AG04449 (cell line): ENCODE data around the gene SLC7A8.

Source experiments
- CTCF ChIA-PET: fragments of 350-600 bp; formaldehyde crosslinking; extraction: SDS; loops from one replicate; lab custom pipeline; 2021; ENCODE audit warnings: antibody characterized with exemption; lab: Yijun Ruan, JAX
- POLR2A ChIA-PET: fragments of 400-600, 350-600 bp; formaldehyde crosslinking; extraction: SDS; loops from one replicate; lab custom pipeline; 2020; ENCODE audit warnings: antibody characterized with exemption, inconsistent platforms; lab: Yijun Ruan, JAX
- DNase-seq: peaks from one replicate; pipeline ENCODE4 v3.0.0-alpha.2; 2010; ENCODE audit warnings: low read depth, low spot score
- H3K4me3 ChIP-seq: 2 replicates; pipeline ENCODE4 v1.5.1; 2011; ENCODE audit warnings: low read depth, mild to moderate bottlenecking, control low read depth, low read length
- CTCF ChIP-seq: IDR thresholded peaks from one replicate; pipeline ENCODE4 v1.5.1; 2011; ENCODE audit warnings: mild to moderate bottlenecking, moderate library complexity, low read length, control low read depth, inconsistent platforms; ENCODE audit not compliant: insufficient read depth; ENCODE audit errors: missing control alignments

SLC7A8 gene

DNA sequence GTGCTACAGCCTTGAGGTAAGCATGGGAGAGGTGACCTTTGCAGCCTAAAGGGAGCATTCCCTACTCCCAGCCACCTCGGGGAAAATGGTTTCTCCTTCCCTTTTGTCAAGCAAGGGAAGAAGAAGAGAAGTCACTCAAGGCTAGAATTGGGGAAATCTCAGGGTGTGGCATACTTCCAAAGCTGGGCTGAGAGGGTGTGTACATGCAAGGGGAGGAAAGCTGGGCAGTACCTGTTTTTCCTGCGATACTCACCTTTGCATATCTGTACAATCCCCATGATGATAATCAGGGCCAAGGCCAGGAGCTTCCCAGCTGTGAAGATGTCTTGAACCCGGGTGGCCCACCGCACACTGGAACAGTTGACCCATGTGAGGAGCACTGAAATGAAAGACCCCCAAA, 40.6 kb downstream of the SLC7A8 start:
- POLR2A ChIA-PET = no interaction called here
- no peak for TF ChIP-seq CTCF
- CTCF ChIA-PET = interaction anchor here (1.0 to 6.9 kb wide), 8 partner anchors 8 to 71 kb away, joined by 3 to 64 read pairs (median 4); partner anchors contain the start of gene CEBPE
- no peak overlapping the region for H3K4me3 ChIP-seq
- DNase-seq = no peak

- ChIA-PET CTCF (interaction anchor here (1.0 to 6.9 kb wide), 6 partner anchors 9 to 70 kb away, joined by 3 to 64 read pairs (median 5); partner anchors contain the start of gene CEBPE), POLR2A (no interaction called here)
- no peak overlapping the region for H3K4me3 ChIP-seq
- DNase-seq = no peak
- TF ChIP-seq CTCF = no peak
These were observed 41.6 kb downstream of the SLC7A8 start for GRCh38 chr14:23141706-23142444.

DNA sequence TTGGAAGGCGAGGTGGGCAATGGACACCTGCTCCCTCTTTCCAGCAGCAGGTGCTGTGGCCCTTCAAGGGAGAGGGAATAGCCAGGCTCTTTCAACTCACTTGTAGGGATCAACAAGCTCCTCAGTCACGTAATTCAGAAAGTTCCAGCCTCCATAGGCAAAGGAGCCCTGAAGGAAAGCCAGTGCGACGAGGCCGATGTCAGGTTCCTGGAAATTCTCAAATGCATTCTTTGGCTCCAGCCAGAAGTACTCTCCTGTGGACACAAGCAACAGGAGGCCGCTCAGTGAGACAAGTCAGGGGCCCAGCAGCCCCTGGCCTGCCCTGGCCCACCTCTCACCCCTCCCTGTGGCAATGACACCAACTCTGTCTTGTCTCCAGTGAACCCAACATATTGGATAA, 43.1 kb downstream of the SLC7A8 start:
- ChIA-PET POLR2A (no interaction called here), CTCF (interaction anchor here (1.2 to 6.9 kb wide), 3 partner anchors 9 to 47 kb away, joined by 3 to 64 read pairs (median 13); partner anchors contain the start of gene CEBPE)
- TF ChIP-seq CTCF = no peak
- DNase-seq = no peak
- no peak overlapping the region for H3K4me3 ChIP-seq

DNA sequence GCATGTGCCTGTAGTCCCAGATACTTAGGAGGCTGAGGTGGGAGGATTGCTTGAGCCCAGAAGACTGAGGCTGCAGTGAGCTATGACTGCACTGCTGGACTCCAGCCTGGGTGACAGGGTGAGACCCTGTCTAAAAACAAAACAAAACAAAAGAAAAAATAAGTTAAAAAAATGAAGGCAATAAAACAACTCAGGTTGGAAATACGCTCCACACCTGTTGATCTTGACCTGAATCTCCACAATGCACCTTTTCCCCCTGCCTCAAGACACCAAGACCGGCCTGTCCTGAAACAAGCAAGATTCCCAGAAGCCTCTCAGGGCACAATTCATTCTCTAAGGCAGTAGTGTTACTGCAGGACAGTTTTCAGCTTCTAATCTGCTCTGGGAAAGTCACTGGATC, 43.6 kb downstream of the SLC7A8 start:
- TF ChIP-seq CTCF = no peak
- no peak overlapping the region for H3K4me3 ChIP-seq
- ChIA-PET POLR2A (no interaction called here), CTCF (interaction anchor here (1.2 to 6.9 kb wide), 3 partner anchors 10 to 47 kb away, joined by 3 to 64 read pairs (median 13); partner anchors contain the start of gene CEBPE)
- DNase-seq = no peak

DNA sequence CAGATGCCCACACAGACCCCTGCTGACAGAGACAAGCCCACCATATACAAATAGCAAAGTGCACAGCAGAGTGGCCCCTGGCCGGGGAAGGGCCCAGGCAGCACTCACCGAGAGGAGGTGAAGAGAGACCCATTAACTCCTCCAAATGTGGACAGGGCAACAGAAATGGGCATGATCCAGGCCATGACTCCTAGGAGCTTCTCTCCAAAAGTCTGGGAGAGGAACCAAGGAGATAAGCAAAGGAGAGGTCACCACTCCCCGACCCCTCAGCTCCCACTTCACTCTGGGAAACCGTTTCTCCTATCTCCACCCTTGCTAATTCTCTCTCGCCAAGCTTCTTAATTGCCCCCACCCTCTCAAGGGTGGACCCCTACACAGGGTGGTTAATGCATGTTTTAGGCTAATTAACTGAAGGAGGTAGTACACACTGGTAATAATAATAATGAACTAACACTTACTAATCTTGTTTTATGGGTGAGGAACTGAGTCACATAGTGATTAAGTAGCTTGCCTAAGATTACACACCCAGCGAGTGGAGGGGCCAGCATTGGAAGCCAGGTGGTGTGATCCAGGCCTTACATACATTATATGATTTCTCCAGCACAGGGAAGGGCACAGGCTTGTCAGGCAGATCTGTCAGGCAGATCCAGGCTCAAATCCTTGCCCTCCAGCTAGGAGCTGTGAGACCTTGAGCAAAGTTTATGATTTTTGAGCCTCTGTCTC, 45.5 kb downstream of the SLC7A8 start:
- POLR2A ChIA-PET = no interaction called here
- no peak for DNase-seq
- TF ChIP-seq CTCF = no peak
- no peak overlapping the region for H3K4me3 ChIP-seq
- CTCF ChIA-PET = interaction anchor here (0.5 to 3.2 kb wide), 6 partner anchors 14 to 79 kb away, joined by 3 to 14 read pairs (median 4); no protein-coding TSS in a partner anchor
